OCI-LY7 (cell line): ENCODE results near the gene MRPS6.

Experiments
- CTCF ChIP-seq: fragments of 200-600 bp; sonication (generic); conservative IDR thresholded peaks from 2 replicates; pipeline ENCODE4 v1.5.1; 2014; ENCODE audit warnings: mild to moderate bottlenecking, antibody characterized with exemption, low read length, moderate library complexity, mixed read lengths
- EZH2phosphoT487 ChIP-seq: fragments of 200-600 bp; sonication (generic); IDR thresholded peaks from 2 replicates; pipeline ENCODE4 v1.6.1; 2018; ENCODE audit warnings: low read depth, borderline replicate concordance, mild to moderate bottlenecking, mixed run types, antibody characterized with exemption, low read length, moderate library complexity, mixed read lengths

- no peak for TF ChIP-seq CTCF
- TF ChIP-seq EZH2phosphoT487, result no peak
Observed at GRCh38 chr21:34186109-34186719, 112.8 kb downstream of the MRPS6 start.
